ENCODE measurements around the gene HACE1. TPM values are rescaled to one million over a fixed set of nuclear protein-coding genes. Genes with fewer than 3 reads are reported as not detected.
"Not testable (repeated sequence)": the region's sequence is repeated elsewhere in the genome, so short reads cannot be mapped to it uniquely, and the experiment has no call there.

HACE1 gene
- total RNA-seq (ENCODE audit: low replicate concordance): 18.3 and 59.0 TPM in 2 replicates

GRCh38 chr6:104859225-104860146, at the start of gene HACE1:
TSS of gene HACE1 (minus strand) at chr6:104859919. CDS start at chr6:104859642, 277 bp downstream.
- peak; percentile 87 for DNase-seq (ENCODE audit: low read depth)
- peak within 1 kb of the TSS; percentile 85 for H3K4me3 ChIP-seq (ENCODE audit: low read depth, low read length)
- peak; percentile 35 for TF ChIP-seq CTCF (IDR thresholded peaks at IDR 0.05; ENCODE audit: insufficient read depth, low read length)

GRCh38 chr6:104908888-104909525, 49.3 kb upstream of the HACE1 start:
- no peak for TF ChIP-seq CTCF (IDR thresholded peaks at IDR 0.05; ENCODE audit: insufficient read depth, low read length)
- no peak for DNase-seq (ENCODE audit: low read depth)
- no peak overlapping the region for H3K4me3 ChIP-seq (ENCODE audit: low read depth, low read length)

GRCh38 chr6:104908031-104908887, 48.5 kb upstream of the HACE1 start:
- DNase-seq (ENCODE audit: low read depth): no peak
- no peak for TF ChIP-seq CTCF (IDR thresholded peaks at IDR 0.05; ENCODE audit: insufficient read depth, low read length)
- no peak overlapping the region for H3K4me3 ChIP-seq (ENCODE audit: low read depth, low read length)

- not testable (repeated sequence) for H3K4me3 ChIP-seq (ENCODE audit: low read depth, low read length); DNase-seq (ENCODE audit: low read depth)
Observed at GRCh38 chr6:104898893-104899292, 39.2 kb upstream of the HACE1 start.

GRCh38 chr6:104896914-104897313, 37.2 kb upstream of the HACE1 start:
- TF ChIP-seq CTCF (IDR thresholded peaks at IDR 0.05; ENCODE audit: insufficient read depth, low read length): no peak
- peak; percentile 11 for DNase-seq (ENCODE audit: low read depth)
- no peak overlapping the region for H3K4me3 ChIP-seq (ENCODE audit: low read depth, low read length)

GRCh38 chr6:104888066-104888465, 28.3 kb upstream of the HACE1 start:
- no peak for DNase-seq (ENCODE audit: low read depth)
- TF ChIP-seq CTCF (IDR thresholded peaks at IDR 0.05; ENCODE audit: insufficient read depth, low read length): no peak
- no peak overlapping the region for H3K4me3 ChIP-seq (ENCODE audit: low read depth, low read length)
